ENCODE measurements around the gene SRSF5.
A peak's percentile ranks its signal among the peaks of the same experiment; 100 is the strongest.
"Not testable (repeated sequence)": the region's sequence is repeated elsewhere in the genome, so short reads cannot be mapped to it uniquely, and the experiment has no call there.

Gene SRSF5

GRCh38 chr14:69766984-69767368 is at the start of gene SRSF5:
SRSF5 (plus strand) TSS chr14:69767142; CDS start chr14:69768157, 1,015 bp downstream.
- peak; percentile 97 for DNase-seq

GRCh38 chr14:69718614-69719013 is 48.3 kb upstream of the SRSF5 start:
- DNase-seq: not testable (repeated sequence)

DNA sequence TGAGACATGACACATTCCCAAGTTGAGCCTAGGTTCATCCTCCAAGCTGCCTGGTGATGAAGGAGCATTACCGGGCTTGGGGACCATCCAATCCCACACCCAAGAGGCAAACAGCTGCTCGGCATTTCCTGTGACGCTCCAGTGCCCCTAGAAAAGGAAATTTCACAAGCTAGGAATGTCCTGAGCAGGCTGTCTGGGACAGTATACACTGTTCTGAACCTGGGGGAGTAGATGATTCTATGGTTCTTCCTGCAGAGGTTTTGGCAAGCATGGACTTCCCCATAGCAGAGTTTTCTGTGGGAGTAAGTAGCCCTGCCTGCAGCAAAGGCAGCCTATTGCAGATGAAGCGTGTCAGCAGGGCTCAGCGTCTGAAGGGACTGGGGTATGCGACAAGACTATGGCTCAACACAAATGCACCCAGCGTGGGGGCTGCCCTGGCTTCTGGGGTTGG is 47.4 kb upstream of the SRSF5 start:
- DNase-seq: peak; percentile 92

- DNase-seq: no peak
These were observed 46.0 kb upstream of the SRSF5 start for GRCh38 chr14:69720912-69721311.

GRCh38 chr14:69726761-69727511 is 40.0 kb upstream of the SRSF5 start:
- DNase-seq: peak; percentile 69

- no peak for DNase-seq
These were observed 39.1 kb upstream of the SRSF5 start for GRCh38 chr14:69727860-69728259.

DNA sequence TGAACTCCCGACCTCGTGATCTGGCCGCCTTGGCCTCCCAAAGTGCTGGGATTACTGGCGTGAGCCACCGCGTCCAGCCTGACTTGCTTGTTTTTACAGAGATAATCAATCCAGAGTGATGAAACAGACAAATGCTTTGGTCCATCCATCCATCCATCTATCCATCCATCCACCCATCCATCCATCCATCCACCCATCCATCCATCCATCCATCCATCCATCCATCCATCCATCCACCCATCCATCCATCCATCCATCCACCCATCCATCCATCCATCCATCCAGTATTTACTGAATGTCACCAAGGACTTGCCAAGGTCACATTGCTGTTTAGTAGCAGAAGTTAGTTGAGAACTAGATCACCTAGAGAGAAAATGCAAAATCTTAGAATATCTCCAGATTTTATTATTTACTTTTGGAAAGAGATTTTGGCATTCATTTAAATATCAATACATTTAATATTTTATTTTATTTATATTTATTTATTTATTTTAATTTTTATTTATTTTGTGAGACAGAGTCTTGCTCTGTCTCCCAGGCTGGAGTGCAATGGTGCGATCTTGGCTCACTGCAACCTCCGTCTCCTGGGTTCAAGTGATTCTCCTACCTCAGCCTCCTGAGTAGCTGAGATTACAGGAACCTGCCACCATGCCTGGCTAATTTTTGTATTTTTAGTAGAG is 34.9 kb upstream of the SRSF5 start:
- DNase-seq: not testable (repeated sequence)

- DNase-seq: not testable (repeated sequence)
These were observed 30.5 kb upstream of the SRSF5 start for GRCh38 chr14:69736405-69736804.

DNA sequence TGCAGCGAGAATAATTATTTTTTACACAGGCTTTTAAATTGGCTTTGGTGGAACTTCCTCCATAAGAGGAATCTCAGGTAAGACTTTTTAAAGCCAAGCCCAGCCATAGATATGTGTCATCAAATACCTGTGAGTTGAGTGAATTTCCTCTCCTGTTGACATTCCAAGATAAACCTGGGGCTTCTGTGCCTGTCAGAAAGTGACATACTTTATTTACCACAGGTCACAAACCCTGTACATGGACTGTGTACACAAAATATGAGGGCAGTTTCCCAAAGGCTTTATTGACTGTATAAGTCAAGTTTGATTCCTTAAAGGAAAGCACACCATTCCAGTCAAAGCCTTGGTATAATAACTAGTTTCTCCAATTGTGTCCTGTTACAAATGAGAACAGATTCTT is 25.9 kb upstream of the SRSF5 start:
- DNase-seq: no peak

- DNase-seq: no peak
These were observed 17.0 kb upstream of the SRSF5 start for GRCh38 chr14:69749956-69750355.

- DNase-seq: no peak
These were observed 16.4 kb upstream of the SRSF5 start for GRCh38 chr14:69750495-69750894.

GRCh38 chr14:69752773-69753172 is 14.2 kb upstream of the SRSF5 start:
- no peak for DNase-seq

DNA sequence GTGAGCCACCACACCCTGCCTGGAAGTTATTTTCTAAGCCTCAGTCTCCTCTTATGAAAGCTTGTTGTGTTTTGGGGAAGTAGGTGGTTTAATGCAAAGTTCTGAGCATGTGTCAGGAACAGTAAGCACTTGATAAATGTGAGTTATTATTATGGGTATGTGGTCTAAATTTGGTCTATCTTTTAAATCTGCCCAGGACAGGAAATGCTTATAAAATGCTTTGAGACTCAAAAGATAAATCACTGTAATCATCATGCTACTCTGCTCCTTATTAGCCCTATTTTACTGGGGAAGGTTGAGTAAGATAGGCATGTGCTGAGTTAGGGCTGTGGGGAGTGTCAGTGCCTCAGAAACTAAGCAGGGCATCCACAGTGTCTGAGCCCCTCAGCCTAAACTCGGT is 13.1 kb upstream of the SRSF5 start:
- DNase-seq: no peak

DNA sequence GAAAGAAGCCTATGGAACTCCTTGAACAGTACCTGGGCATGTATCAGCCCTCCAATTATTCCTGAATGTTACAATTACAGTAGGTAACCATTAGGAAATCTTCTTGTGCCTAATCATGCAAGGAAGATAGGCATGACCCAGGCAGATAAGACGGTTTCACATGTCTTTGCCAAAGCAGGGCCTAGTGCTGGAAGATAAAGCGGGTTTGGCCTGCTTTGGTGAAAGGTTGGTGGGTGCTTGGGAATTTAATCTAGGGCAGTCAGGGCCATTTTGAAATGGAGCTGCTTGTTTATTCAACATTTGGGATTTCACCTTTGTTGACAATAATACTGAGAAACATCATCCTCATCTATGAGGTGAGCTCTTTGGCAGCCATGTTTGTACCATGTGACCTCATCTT is 12.5 kb upstream of the SRSF5 start:
- no peak for DNase-seq

DNA sequence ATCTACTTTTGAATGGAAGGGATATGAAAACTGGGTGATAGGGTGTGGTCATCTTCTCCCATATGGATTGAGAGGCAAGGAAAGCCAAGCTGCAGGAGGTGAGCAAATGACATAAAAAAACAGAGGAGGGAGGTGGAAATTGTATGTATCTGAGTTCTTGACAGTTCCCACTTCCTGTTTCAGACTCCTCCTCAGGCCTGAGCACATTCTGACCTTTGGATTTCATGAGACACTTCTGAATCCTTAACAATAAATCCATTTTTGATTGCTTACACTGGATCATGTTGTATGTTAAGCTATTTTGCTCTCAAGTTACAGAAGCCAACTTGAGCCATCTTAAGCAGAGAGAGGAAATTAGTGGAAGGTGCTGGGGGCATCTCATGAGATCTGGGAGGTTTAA is 11.6 kb upstream of the SRSF5 start:
- DNase-seq: no peak

DNA sequence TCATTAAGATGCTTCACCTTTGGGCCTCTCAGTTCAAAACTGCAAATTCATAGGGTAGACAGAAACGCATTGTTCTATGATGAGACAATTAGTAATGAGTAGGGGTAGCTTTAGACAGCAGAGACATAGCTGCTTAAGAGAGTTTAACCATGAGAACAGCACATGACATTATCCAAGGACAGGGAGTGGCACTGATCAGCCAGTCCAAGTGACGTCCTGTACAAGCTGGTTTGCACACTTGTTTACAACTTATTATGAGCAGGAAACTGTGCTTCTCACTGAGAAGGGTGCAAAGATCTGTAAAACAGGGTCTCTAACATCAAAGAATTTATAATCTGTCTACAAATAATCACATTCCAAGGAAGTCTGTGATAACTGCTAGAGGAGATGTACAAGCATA is 11.2 kb upstream of the SRSF5 start:
- no peak for DNase-seq

- no peak for DNase-seq
These were observed 10.6 kb upstream of the SRSF5 start for GRCh38 chr14:69756298-69756697.

DNA sequence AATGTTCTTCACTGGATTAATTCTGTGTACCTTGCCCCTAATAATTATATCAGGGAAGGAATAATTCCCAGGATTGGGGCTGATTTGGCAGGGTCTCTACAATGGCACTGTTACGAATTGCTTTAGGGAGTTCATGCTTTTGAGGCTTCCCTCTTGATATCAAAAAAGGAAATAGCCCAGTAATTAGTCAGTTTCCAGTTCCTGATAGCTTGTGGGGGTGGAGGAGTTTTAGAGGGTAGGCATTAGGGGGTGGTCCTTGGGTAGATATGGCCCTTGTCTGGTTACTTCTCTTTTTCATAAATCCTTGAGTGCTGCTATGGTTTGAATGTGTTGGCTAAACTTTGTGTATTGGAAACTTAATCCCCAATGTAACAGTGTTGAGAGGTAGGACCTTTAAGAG is 6.1 kb upstream of the SRSF5 start:
- DNase-seq: no peak

- DNase-seq: no peak
These were observed 3.0 kb upstream of the SRSF5 start for GRCh38 chr14:69763761-69764510.

DNA sequence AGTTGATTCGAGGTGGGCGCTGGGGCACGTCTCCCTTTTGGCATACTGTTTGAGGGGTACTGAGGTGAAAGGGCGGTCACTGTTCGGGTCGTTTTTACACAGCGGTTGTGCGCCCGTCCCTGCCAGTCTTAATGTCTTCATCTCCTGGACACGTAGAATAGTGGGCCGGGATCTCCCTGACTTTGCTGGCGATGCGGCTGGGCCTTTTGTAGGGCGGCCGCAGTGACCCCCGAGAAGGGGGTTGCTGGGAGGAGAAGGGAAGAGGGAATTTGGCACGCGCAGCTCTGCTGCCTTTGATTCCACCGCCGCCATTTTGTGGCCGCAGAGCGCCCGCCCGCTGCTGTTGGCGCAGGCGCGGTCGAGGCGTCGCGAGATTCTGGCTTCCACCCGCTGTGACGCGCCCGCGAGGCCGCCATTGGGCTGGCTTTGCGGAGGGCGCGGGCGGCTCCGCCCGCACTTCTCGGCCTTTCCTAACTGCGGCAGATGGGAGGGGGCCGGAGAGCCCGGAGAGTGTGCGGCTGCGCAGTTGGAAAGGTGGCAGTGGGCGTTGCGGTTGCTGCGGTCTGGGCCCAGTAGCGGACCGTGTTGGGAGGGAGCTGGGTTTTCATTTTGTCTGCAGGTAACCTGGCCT is 542 bp downstream of the SRSF5 start:
- peak; percentile 91 for DNase-seq

GRCh38 chr14:69768873-69769272 is 1.9 kb downstream of the SRSF5 start:
- no peak for DNase-seq

DNA sequence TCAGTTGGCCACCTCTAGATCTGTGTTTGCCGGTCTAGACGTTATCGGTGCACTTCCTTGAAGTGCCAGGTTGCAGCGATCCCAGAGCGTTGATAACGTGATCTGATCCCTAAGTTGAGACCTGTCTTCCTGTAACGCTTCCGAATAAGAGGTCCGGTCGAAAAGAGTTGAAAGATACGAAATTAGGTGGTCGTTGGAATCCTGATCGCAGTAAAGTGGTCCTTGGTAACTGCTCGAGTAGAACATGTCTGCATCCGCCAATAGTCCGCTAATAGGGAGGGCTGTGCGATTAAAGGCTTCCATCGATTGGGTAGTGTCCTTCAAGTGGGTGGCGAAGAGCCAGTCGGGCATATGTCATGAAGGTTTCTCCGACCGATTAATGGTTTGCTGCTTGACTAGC is 2.7 kb downstream of the SRSF5 start:
- no peak for DNase-seq

- no peak for DNase-seq
These were observed 3.6 kb downstream of the SRSF5 start for GRCh38 chr14:69770559-69770958.

Data from fibroblast of skin of right quadriceps (primary cell).